Right lobe of liver (tissue), 6 donors: ENCODE data around the gene CTSW. TPM values are rescaled to one million over a fixed set of nuclear protein-coding genes. Genes with fewer than 3 reads are reported as not detected.

Experiments used
- ATAC-seq, 4 donors: fragments of 200-7000 bp; cut with Tn5 transposase; one replicate each; pipeline ENCODE4 v1.9.1; 2020; ENCODE audit warnings: mild to moderate bottlenecking in 4 of 4, moderate library complexity in 4 of 4
- DNase-seq, 3 donors: peaks; one replicate each; pipeline ENCODE4 v3.0.0-alpha.2; 2020
- H3K27ac ChIP-seq, 3 donors: fragments of 200-600 bp; one replicate each; pipeline ENCODE4 v1.8.0; 2022
- H3K27me3 ChIP-seq, 2 donors: fragments of 200-600 bp; one replicate each; pipeline ENCODE4 v1.8.0; 2022
- H3K36me3 ChIP-seq, 4 donors: fragments of 200-600 bp; sonication (generic) in 1 of 4; one replicate each; pipeline versions ENCODE4 v1.5.1 to v1.8.0; 2017 to 2022; ENCODE audit warnings: control low read depth in 1 of 4
- H3K4me1 ChIP-seq, 4 donors: fragments of 200-600 bp; sonication (generic) in 1 of 4; one replicate each; pipeline versions ENCODE4 v1.5.1 to v1.8.0; 2017 to 2022; ENCODE audit warnings: control low read depth in 1 of 4
- H3K4me3 ChIP-seq, 3 donors: fragments of 200-600 bp; one replicate each; pipeline ENCODE4 v1.8.0; 2022
- H3K9me3 ChIP-seq, 4 donors: fragments of 200-600 bp; sonication (generic) in 1 of 4; one replicate each; pipeline versions ENCODE4 v1.5.1 to v1.8.0; 2017 to 2022; ENCODE audit warnings: control low read depth in 1 of 4
- POLR2A ChIP-seq: fragments of 450-650 bp; IDR thresholded peaks from one replicate; pipeline ENCODE4 v1.6.1; 2017; ENCODE audit warnings: antibody characterized with exemption, mild to moderate bottlenecking
- WGBS: methylation state at CpG from one replicate; pipeline ENCODE4 v1.1.6; 2018; ENCODE audit warnings: low coverage, low lambda C conversion rate; ENCODE audit not compliant: insufficient coverage; ENCODE audit errors: missing lambda C conversion rate; 5-methylcytosine and 5-hydroxymethylcytosine counted together
- intact Hi-C, 2 donors: fragments of 100-400 bp; cut with DNase I; formaldehyde crosslinking; loops; one replicate each; pipeline versions ENCODE4 v1.11.2 to v1.14.1; 2022
- total RNA-seq, 6 experiments: library from RNA; depleted of rRNA in 2 of 6; stranded (reverse); fragments of >200 nt in 2 of 6; fragmentation: NEBNext Ultra II Directional in 3 of 6; extraction: Animal tissue kit (Norgen Biotek cat#: 25700) in 3 of 6; gene quantifications; one replicate each; pipeline versions ENCODE4 v1.1.0 to v1.2.4, GENCODE V29; 2016 to 2023
- TF ChIP-seq, protein P1 (sequence below), 4 donors: fragments of 200-600 bp in 3 of 4; fragments of 450-650 bp in 1 of 4; IDR thresholded peaks; one replicate each; pipeline versions ENCODE4 v1.5.1 to v1.8.0; 2016 to 2022; ENCODE audit warnings: antibody characterized with exemption in 4 of 4, mild to moderate bottlenecking in 2 of 4
- donor health status: DM: no; HTN: yes; CAD: no.
- donor health status: DM: no; HTN: no; CAD: no.
- donor health status: DM: no; HTN: no; CAD: no.
- donor health status: DM: no; HTN: yes; CAD: no.
- donor health status: DM: no; HTN: yes; CAD: no.

The CTSW gene
- total RNA-seq, 6 experiments from 2014 or later = 0.49 to 1.3 (median 1.0) TPM

DNA sequence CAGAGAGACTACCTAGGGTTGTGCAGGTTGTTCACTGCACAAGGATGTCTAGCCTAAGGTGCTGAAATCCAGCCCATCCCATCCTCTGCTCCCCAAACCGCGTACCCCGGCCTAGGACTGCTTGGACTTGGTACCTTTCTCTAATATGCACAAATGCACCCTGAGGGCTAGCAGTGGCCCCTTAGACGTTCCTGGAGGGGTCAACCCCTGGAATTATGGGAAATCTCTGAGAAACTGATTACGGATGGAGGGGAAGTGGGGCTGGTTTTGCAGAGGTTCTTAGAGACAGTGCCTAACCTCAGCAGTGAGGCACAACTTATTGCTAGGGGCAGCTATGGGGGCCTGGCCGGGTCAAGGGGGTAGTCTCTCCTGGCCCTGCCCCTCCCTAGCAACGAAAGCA, 36.8 kb downstream of the CTSW start:
- Histone ChIP-seq H3K4me3 (no peak overlapping the region), H3K27ac (peak overlapping the region in 1 of 3 donors; percentile 43), H3K27me3 (no peaks in the 10 kb centered on the region), H3K9me3 (no peaks in the 10 kb centered on the region), H3K36me3 (no peaks in the 10 kb centered on the region), H3K4me1 (peaks cover 0 to 21% (median 9%) of the 10 kb centered on the region in 4 donors)
- ATAC-seq (no peak), DNase-seq (no peak)
- TF ChIP-seq POLR2A = no peak
- TF ChIP-seq, protein P1, sequence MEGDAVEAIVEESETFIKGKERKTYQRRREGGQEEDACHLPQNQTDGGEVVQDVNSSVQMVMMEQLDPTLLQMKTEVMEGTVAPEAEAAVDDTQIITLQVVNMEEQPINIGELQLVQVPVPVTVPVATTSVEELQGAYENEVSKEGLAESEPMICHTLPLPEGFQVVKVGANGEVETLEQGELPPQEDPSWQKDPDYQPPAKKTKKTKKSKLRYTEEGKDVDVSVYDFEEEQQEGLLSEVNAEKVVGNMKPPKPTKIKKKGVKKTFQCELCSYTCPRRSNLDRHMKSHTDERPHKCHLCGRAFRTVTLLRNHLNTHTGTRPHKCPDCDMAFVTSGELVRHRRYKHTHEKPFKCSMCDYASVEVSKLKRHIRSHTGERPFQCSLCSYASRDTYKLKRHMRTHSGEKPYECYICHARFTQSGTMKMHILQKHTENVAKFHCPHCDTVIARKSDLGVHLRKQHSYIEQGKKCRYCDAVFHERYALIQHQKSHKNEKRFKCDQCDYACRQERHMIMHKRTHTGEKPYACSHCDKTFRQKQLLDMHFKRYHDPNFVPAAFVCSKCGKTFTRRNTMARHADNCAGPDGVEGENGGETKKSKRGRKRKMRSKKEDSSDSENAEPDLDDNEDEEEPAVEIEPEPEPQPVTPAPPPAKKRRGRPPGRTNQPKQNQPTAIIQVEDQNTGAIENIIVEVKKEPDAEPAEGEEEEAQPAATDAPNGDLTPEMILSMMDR (IDR thresholded peaks at IDR 0.05) = no peak
- 60% methylated on average over 5 of the region's 7 CpGs for WGBS
- intact Hi-C loops = no loop called here

DNA sequence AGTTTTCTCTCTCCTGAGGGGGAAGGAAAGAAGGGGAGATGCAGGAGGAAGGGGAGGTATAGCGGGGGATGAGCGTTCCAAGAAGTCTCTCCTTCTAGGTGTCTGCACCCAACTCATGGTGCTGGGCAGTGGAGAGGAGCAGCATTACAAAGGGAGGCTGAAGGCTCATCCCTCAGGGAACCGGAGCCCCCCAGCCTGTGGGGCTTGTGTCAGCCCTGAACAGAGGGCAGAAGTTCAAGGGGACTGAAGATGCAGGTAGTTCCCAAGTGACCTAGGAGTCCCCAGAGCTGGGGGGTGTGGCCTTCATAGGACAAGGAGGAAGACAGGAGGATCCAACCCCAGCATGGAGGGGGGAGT, 37.4 kb downstream of the CTSW start:
- TF ChIP-seq POLR2A = no peak
- TF ChIP-seq, protein P1 (IDR thresholded peaks at IDR 0.05) = no peak
- Histone ChIP-seq H3K4me3 (no peak overlapping the region), H3K27ac (no peak overlapping the region)

DNA sequence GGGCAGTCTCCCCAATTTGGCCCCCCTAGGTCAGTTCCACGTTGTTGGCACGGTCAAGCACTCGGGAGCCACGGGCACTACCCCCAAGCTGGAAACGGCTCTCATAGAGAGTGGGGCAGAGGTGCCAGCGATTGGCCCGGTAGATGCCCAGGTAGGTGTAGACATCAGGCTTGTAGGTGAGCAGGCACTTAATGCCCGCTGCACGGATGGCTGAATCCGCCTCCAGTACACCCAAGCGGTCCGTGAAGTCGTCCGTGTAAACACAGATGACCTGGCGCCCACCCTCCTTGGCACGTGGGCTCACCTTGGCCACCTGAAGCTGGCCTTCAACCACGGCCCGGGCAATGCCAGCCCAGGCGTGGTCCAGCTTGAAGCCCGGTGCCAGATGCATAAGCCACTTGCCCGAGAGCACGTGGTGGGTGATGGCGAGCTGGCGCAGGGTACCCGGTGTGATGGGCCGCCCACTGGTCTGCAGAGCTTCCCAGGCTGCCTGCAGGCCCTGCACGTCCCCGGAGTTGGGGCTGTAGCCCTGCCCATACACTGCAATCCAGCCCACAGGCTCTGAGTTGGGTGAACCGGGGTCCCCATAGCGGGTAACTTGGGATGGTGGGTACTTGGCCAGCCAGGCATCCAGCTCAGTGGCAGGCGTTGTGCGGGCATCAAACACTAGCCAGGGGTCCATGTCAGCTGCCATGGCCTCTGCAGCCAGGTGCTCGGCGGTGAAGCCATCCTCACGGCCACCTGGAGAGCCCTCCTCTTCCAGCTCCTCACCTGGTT, 38.0 kb downstream of the CTSW start:
- ATAC-seq (no peak), DNase-seq (no peak)
- intact Hi-C loops = no loop called here
- Histone ChIP-seq H3K4me1 (peaks cover 0 to 21% (median 9%) of the 10 kb centered on the region in 4 donors), H3K27me3 (no peaks in the 10 kb centered on the region), H3K4me3 (peak overlapping the region; percentile 90 to 98 (median 98)), H3K9me3 (no peaks in the 10 kb centered on the region), H3K27ac (peak overlapping the region in 1 of 3 donors; percentile 90), H3K36me3 (peaks cover 0 to 5% (median 0%) of the 10 kb centered on the region in 4 donors)
- no peak for TF ChIP-seq POLR2A
- TF ChIP-seq, protein P1 (IDR thresholded peaks at IDR 0.05) = no peak
- WGBS = 80% methylated on average over 5 of the region's 35 CpGs

More for the DNA sequence above, 37.4 kb downstream of the CTSW start:
- DNase-seq (no peak), ATAC-seq (no peak)
- intact Hi-C loops = no loop called here
- no peaks in the 10 kb centered on the region for H3K36me3 ChIP-seq
- no peaks in the 10 kb centered on the region for H3K9me3 ChIP-seq
- H3K27me3 ChIP-seq = no peaks in the 10 kb centered on the region
- WGBS = 100% methylated on average over 2 of the region's 3 CpGs
- peaks cover 0 to 21% (median 9%) of the 10 kb centered on the region in 4 donors for H3K4me1 ChIP-seq

DNA sequence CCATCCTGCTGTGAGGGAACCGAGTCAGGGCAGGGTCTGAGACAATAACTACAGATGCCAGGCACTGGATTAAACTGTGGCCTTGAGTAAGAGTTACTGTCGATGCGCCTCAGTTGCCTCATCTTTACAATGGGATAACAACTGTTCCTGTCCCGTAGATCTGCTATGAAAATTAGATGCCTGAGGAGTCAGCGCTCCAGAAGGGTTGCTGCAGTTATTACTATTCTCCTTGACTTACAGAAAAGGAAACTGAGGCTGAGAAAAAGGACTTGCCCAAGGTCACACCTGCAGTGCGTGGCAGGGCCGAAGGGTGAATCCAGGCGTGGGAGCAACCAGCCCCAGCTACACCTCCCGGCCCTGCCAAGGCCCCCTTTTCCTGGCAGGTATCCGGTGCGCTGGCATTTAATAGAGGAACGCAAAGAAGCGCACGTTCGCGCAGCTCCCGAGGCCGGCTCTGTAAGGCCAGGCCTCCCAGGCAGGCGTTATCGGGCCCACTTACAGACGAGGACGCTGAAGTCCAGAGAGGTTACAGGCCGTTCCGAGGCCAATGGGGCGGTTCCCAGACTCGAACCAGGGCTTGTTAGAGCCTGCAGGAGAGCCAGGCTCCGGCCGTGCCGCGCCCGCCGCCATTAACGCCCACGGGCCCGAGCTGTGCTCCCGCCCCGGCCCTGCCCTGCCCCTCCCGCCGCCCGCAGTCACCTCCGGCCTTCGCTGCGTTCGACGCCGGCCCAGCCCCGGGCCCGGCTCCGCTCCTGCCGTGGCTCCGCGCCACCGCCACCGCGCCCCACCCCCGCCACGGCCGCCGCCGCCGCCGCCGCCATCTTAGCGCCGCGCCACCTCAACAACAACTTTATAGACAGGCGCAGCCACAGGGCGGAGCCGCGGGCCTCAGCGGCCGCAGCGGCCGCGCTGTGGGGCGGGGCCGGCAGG, 38.8 kb downstream of the CTSW start, which contains the start of gene C11orf68:
Gene C11orf68 (minus strand): TSS at position 852 of the 930 bp plus-strand sequence. CDS start 31 bp downstream, at position 821.
- WGBS = 41% methylated on average over 5 of the region's 77 CpGs
- H3K27me3 ChIP-seq = no peaks in the 10 kb centered on the region
- no peaks in the 10 kb centered on the region for H3K9me3 ChIP-seq
- peaks cover 0 to 21% (median 9%) of the 10 kb centered on the region in 4 donors for H3K4me1 ChIP-seq
- peaks cover 0 to 11% (median 3%) of the 10 kb centered on the region in 4 donors for H3K36me3 ChIP-seq
- TF ChIP-seq, protein P1 (IDR thresholded peaks at IDR 0.05) = peak in 1 of 4 donors; percentile 4
- peak; percentile 70 for TF ChIP-seq POLR2A
- DNase-seq (no peak), ATAC-seq (no peak)
- peak within 1 kb of the TSS; percentile 84 to 90 (median 85) for H3K27ac ChIP-seq
- intact Hi-C loops = no loop called here
- peak within 1 kb of the TSS; percentile 98 for H3K4me3 ChIP-seq
